CD14-positive monocyte (primary cell): Measurements from ENCODE around the gene DCAF12. TPM values are rescaled to one million over a fixed set of nuclear protein-coding genes. Genes with fewer than 3 reads are reported as not detected.

Experiments
- DNase-seq, 3 donors: peaks; one replicate each; pipeline ENCODE4 v3.0.0-alpha.2; 2011 to 2022
- H2AFZ ChIP-seq: 2 replicates; pipeline ENCODE4 v1.6.0; 2012; ENCODE audit warnings: mild to moderate bottlenecking, low read depth, low read length, inconsistent platforms; ENCODE audit not compliant: insufficient read depth, poor library complexity, severe bottlenecking
- H3K27ac ChIP-seq, 2 donors: 1 replicate in 1 of 2; 2 replicates in 1 of 2; pipeline ENCODE4 v1.5.1; 2012 to 2013; ENCODE audit warnings: low read length in 2 of 2, control low read depth in 1 of 2, inconsistent platforms in 1 of 2, low read depth in 1 of 2, mild to moderate bottlenecking in 1 of 2
- H3K27me3 ChIP-seq, 2 donors: one replicate each; pipeline versions ENCODE4 v1.6.0 to v1.6.1; 2011 to 2013; ENCODE audit warnings: low read length in 2 of 2; ENCODE audit not compliant: control insufficient read depth in 2 of 2, insufficient read depth in 2 of 2
- H3K36me3 ChIP-seq, 2 donors: replicated peaks in 1 of 2; 1 replicate in 1 of 2; 2 replicates in 1 of 2; pipeline versions ENCODE4 v1.5.1 to v1.6.1; 2012 to 2013; ENCODE audit warnings: low read length in 2 of 2, control low read depth in 1 of 2, inconsistent platforms in 1 of 2, mild to moderate bottlenecking in 1 of 2; ENCODE audit not compliant: insufficient read depth in 2 of 2, control insufficient read depth in 1 of 2
- H3K4me1 ChIP-seq, 2 donors: 1 replicate in 1 of 2; 2 replicates in 1 of 2; pipeline versions ENCODE4 v1.5.1 to v1.6.1; 2012 to 2013; ENCODE audit warnings: low read length in 2 of 2, control low read depth in 1 of 2, inconsistent platforms in 1 of 2, mild to moderate bottlenecking in 1 of 2, moderate library complexity in 1 of 2; ENCODE audit not compliant: insufficient read depth in 2 of 2, control insufficient read depth in 1 of 2
- H3K4me2 ChIP-seq: replicated peaks from 2 replicates; pipeline ENCODE3; 2012; ENCODE audit warnings: low read length, moderate library complexity, mild to moderate bottlenecking; ENCODE audit not compliant: poor library complexity, severe bottlenecking; ENCODE audit errors: extremely low read depth
- H3K4me3 ChIP-seq, 3 experiments: fragments of 200-600 bp in 1 of 3; sonication (generic) in 1 of 3; replicated peaks in 1 of 3; 1 replicate in 2 of 3; 2 replicates in 1 of 3; pipeline ENCODE4 v1.5.1; 2011 to 2013; ENCODE audit warnings: low read length in 3 of 3, mild to moderate bottlenecking in 3 of 3, control low read depth in 2 of 3, low read depth in 2 of 3, inconsistent platforms in 1 of 3, moderate library complexity in 1 of 3
- H3K79me2 ChIP-seq: 2 replicates; pipeline ENCODE4 v1.6.0; 2012; ENCODE audit warnings: mild to moderate bottlenecking, control low read depth, inconsistent platforms, low read length, moderate library complexity; ENCODE audit not compliant: insufficient read depth
- H3K9ac ChIP-seq: 2 replicates; pipeline ENCODE4 v1.6.0; 2017; ENCODE audit warnings: low read length, mild to moderate bottlenecking; ENCODE audit not compliant: insufficient read depth, poor library complexity, severe bottlenecking
- H3K9me3 ChIP-seq, 2 donors: replicated peaks in 1 of 2; 1 replicate in 1 of 2; 2 replicates in 1 of 2; pipeline versions ENCODE4 v1.5.1 to v1.6.1; 2012 to 2013; ENCODE audit warnings: low read length in 2 of 2, control low read depth in 1 of 2; ENCODE audit not compliant: control insufficient read depth in 1 of 2, insufficient read depth in 1 of 2
- H4K20me1 ChIP-seq: 2 replicates; pipeline ENCODE4 v1.6.0; 2012; ENCODE audit warnings: mild to moderate bottlenecking, low read length, control low read depth, moderate library complexity; ENCODE audit not compliant: insufficient read depth
- H3K27ac Mint-ChIP-seq, 7 donors: one replicate each; pipeline ENCODE4 v1.8.0; 2020; ENCODE audit warnings: mild to moderate bottlenecking in 7 of 7, mixed read lengths in 7 of 7, moderate library complexity in 6 of 7, inconsistent platforms in 2 of 7
- H3K27me3 Mint-ChIP-seq, 3 donors: one replicate each; pipeline ENCODE4 v1.8.0; 2021 to 2022; ENCODE audit warnings: low read depth in 3 of 3, mild to moderate bottlenecking in 3 of 3, mixed read lengths in 3 of 3, moderate library complexity in 3 of 3, inconsistent platforms in 1 of 3
- H3K36me3 Mint-ChIP-seq, 2 donors: one replicate each; pipeline ENCODE4 v1.8.0; 2020; ENCODE audit warnings: mixed read lengths in 2 of 2, inconsistent platforms in 1 of 2, mild to moderate bottlenecking in 1 of 2
- H3K4me1 Mint-ChIP-seq: one replicate; pipeline ENCODE4 v1.8.0; 2020; ENCODE audit warnings: mild to moderate bottlenecking, mixed read lengths
- H3K4me3 Mint-ChIP-seq, 2 donors: one replicate each; pipeline ENCODE4 v1.8.0; 2020; ENCODE audit warnings: mild to moderate bottlenecking in 2 of 2, mixed read lengths in 2 of 2, moderate library complexity in 1 of 2
- H3K9me3 Mint-ChIP-seq, 7 donors: one replicate each; pipeline ENCODE4 v1.8.0; 2020 to 2022; ENCODE audit warnings: mixed read lengths in 7 of 7, mild to moderate bottlenecking in 6 of 7, moderate library complexity in 6 of 7, inconsistent platforms in 2 of 7
- WGBS: methylation state at CpG from one replicate; pipeline ENCODE4 v1.1.5; 2013; ENCODE audit warnings: missing lambda C conversion rate; ENCODE audit not compliant: insufficient coverage; 5-methylcytosine and 5-hydroxymethylcytosine counted together
- intact Hi-C, 2 donors: fragments of 100-400 bp; cut with micrococcal nuclease; formaldehyde crosslinking; loops; one replicate each; pipeline versions ENCODE4 v1.15.0 to v1.15.1; 2023
- polyA plus RNA-seq, 3 donors: library from polyadenylated mRNA; depleted of rRNA in 1 of 3; unstranded in 2 of 3; stranded (reverse) in 1 of 3; fragments of 300-500 nt in 2 of 3; fragments of >200 nt in 1 of 3; fragmentation: Illumina TruSeq in 2 of 3; gene quantifications; 1 replicate in 2 of 3; 2 replicates in 1 of 3; pipeline ENCODE4 v1.2.3, GENCODE V29; 2012 to 2021
- TF ChIP-seq, protein P1 (sequence below): fragments of 200-600 bp; IDR thresholded peaks from one replicate; pipeline ENCODE4 v1.8.0; 2022; ENCODE audit warnings: antibody characterized with exemption, mild to moderate bottlenecking

Gene DCAF12
- polyA plus RNA-seq, 3 donors: 14.6 to 35.5 (median 22.4) TPM

GRCh38 chr9:34114436-34114835, 12.1 kb downstream of the DCAF12 start:
- H2AFZ ChIP-seq: no peak overlapping the region
- no peak overlapping the region for H3K27ac ChIP-seq
- Mint-ChIP-seq H3K4me1 (peaks cover 3% of the 10 kb centered on the region), H3K27ac (peak overlapping the region in 3 of 7 donors; percentile 54 to 67 (median 58)), H3K9me3 (no peaks in the 10 kb centered on the region), H3K4me3 (no peak overlapping the region), H3K36me3 (peaks cover 50 to 96% of the 10 kb centered on the region in 2 donors), H3K27me3 (no peaks in the 10 kb centered on the region)
- no peak overlapping the region for H3K4me3 ChIP-seq
- peaks cover 98% of the 10 kb centered on the region for H3K79me2 ChIP-seq
- H4K20me1 ChIP-seq: peaks cover 100% of the 10 kb centered on the region
- no peak overlapping the region for H3K4me2 ChIP-seq
- no peak for DNase-seq
- H3K9me3 ChIP-seq: no peaks in the 10 kb centered on the region
- H3K36me3 ChIP-seq: peaks cover 47 to 92% of the 10 kb centered on the region in 2 donors
- H3K9ac ChIP-seq: no peak overlapping the region
- H3K27me3 ChIP-seq: no peaks in the 10 kb centered on the region
- intact Hi-C loops: no loop called here
- 100% methylated on average over 2 of the region's 4 CpGs for WGBS
- no peaks in the 10 kb centered on the region for H3K4me1 ChIP-seq
- TF ChIP-seq, protein P1, sequence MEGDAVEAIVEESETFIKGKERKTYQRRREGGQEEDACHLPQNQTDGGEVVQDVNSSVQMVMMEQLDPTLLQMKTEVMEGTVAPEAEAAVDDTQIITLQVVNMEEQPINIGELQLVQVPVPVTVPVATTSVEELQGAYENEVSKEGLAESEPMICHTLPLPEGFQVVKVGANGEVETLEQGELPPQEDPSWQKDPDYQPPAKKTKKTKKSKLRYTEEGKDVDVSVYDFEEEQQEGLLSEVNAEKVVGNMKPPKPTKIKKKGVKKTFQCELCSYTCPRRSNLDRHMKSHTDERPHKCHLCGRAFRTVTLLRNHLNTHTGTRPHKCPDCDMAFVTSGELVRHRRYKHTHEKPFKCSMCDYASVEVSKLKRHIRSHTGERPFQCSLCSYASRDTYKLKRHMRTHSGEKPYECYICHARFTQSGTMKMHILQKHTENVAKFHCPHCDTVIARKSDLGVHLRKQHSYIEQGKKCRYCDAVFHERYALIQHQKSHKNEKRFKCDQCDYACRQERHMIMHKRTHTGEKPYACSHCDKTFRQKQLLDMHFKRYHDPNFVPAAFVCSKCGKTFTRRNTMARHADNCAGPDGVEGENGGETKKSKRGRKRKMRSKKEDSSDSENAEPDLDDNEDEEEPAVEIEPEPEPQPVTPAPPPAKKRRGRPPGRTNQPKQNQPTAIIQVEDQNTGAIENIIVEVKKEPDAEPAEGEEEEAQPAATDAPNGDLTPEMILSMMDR: no peak

- 100% methylated on average over 3 of the region's 5 CpGs for WGBS
- H3K36me3 Mint-ChIP-seq: peaks cover 69 to 92% of the 10 kb centered on the region in 2 donors
- H3K36me3 ChIP-seq: peaks cover 80 to 95% of the 10 kb centered on the region in 2 donors
Measured at GRCh38 chr9:34106110-34106509, 20.4 kb downstream of the DCAF12 start.

More at GRCh38 chr9:34106110-34106509, 20.4 kb downstream of the DCAF12 start:
- TF ChIP-seq, protein P1: no peak
- Mint-ChIP-seq H3K27ac (peak overlapping the region in 2 of 7 donors; percentile 35 to 38), H3K4me1 (peaks cover 3% of the 10 kb centered on the region), H3K9me3 (no peaks in the 10 kb centered on the region), H3K27me3 (no peaks in the 10 kb centered on the region), H3K4me3 (no peak overlapping the region)
- Histone ChIP-seq H3K79me2 (peaks cover 49% of the 10 kb centered on the region), H3K4me3 (no peak overlapping the region), H3K4me1 (no peaks in the 10 kb centered on the region), H3K27ac (no peak overlapping the region), H4K20me1 (peaks cover 100% of the 10 kb centered on the region), H3K4me2 (no peak overlapping the region), H3K9me3 (no peaks in the 10 kb centered on the region), H3K9ac (no peak overlapping the region), H3K27me3 (no peaks in the 10 kb centered on the region), H2AFZ (no peak overlapping the region)
- intact Hi-C loops: no loop called here
- DNase-seq: no peak
